Astrocyte (in vitro differentiated cells and primary cell): Measurements from ENCODE around the gene TGFBI. TPM values are rescaled to one million over a fixed set of nuclear protein-coding genes. Genes with fewer than 3 reads are reported as not detected.

Experiments
- DNase-seq: peaks from one replicate; pipeline ENCODE4 v3.0.0-alpha.2; 2010; ENCODE audit warnings: low read depth
- FAIRE-seq: peaks from 2 replicates; lab custom pipeline; 2011; peaks lifted over from hg19 to GRCh38; lab: Jason Lieb, UNC
- H2AFZ ChIP-seq: 2 replicates; pipeline ENCODE4 v1.6.0; 2012; ENCODE audit warnings: low read depth, low read length, inconsistent platforms
- H3K27ac ChIP-seq: 2 replicates; pipeline ENCODE4 v1.5.1; 2011; ENCODE audit warnings: low read depth, low read length, inconsistent platforms
- H3K27me3 ChIP-seq: 2 replicates; pipeline ENCODE4 v1.6.0; 2011; ENCODE audit warnings: low read length, inconsistent platforms; ENCODE audit not compliant: insufficient read depth
- H3K36me3 ChIP-seq: 2 replicates; pipeline ENCODE4 v1.5.1; 2011; ENCODE audit warnings: low read length, inconsistent platforms; ENCODE audit not compliant: insufficient read depth
- H3K4me1 ChIP-seq: 2 replicates; pipeline ENCODE4 v1.5.1; 2011; ENCODE audit warnings: low read length, inconsistent platforms; ENCODE audit not compliant: insufficient read depth
- H3K4me2 ChIP-seq: 2 replicates; pipeline ENCODE4 v1.6.0; 2012; ENCODE audit warnings: low read length, inconsistent platforms
- H3K4me3 ChIP-seq: 2 replicates; pipeline ENCODE4 v1.5.1; 2011; ENCODE audit warnings: low read depth, mild to moderate bottlenecking, low read length, inconsistent platforms; ENCODE audit not compliant: insufficient read depth
- H3K79me2 ChIP-seq: 2 replicates; pipeline ENCODE4 v1.6.0; 2012; ENCODE audit warnings: mild to moderate bottlenecking, low read length, inconsistent platforms; ENCODE audit not compliant: insufficient read depth
- H3K9ac ChIP-seq: 2 replicates; pipeline ENCODE4 v1.6.0; 2012; ENCODE audit warnings: mild to moderate bottlenecking, low read length, inconsistent platforms
- H3K9me3 ChIP-seq: 2 replicates; pipeline ENCODE4 v1.5.1; 2012; ENCODE audit warnings: low read depth, mild to moderate bottlenecking, low read length, inconsistent platforms; ENCODE audit not compliant: insufficient read depth
- H4K20me1 ChIP-seq: 2 replicates; pipeline ENCODE4 v1.6.0; 2012; ENCODE audit warnings: low read length, inconsistent platforms; ENCODE audit not compliant: insufficient read depth
- H3K27ac Mint-ChIP-seq: one replicate; pipeline ENCODE4 v1.8.0; 2021; ENCODE audit warnings: mild to moderate bottlenecking, mixed read lengths; ENCODE audit not compliant: unreplicated experiment
- H3K27me3 Mint-ChIP-seq: one replicate; pipeline ENCODE4 v1.8.0; 2021; ENCODE audit warnings: low read depth, mixed read lengths; ENCODE audit not compliant: unreplicated experiment
- H3K36me3 Mint-ChIP-seq: one replicate; pipeline ENCODE4 v1.8.0; 2021; ENCODE audit warnings: low read depth, mixed read lengths; ENCODE audit not compliant: unreplicated experiment
- H3K4me1 Mint-ChIP-seq: one replicate; pipeline ENCODE4 v1.8.0; 2021; ENCODE audit warnings: low read depth, mixed read lengths; ENCODE audit not compliant: unreplicated experiment
- H3K4me3 Mint-ChIP-seq: one replicate; pipeline ENCODE4 v1.8.0; 2021; ENCODE audit warnings: mild to moderate bottlenecking, moderate library complexity, mixed read lengths; ENCODE audit not compliant: unreplicated experiment
- H3K9me3 Mint-ChIP-seq: one replicate; pipeline ENCODE4 v1.8.0; 2021; ENCODE audit warnings: mild to moderate bottlenecking, mixed read lengths; ENCODE audit not compliant: unreplicated experiment
- CTCF ChIP-seq: IDR thresholded peaks from 2 replicates; pipeline ENCODE4 v1.5.1; 2011; ENCODE audit warnings: low read depth, mild to moderate bottlenecking, inconsistent platforms, low read length, moderate library complexity; ENCODE audit not compliant: insufficient read depth
- EZH2 ChIP-seq: IDR thresholded peaks from 2 replicates; pipeline ENCODE4 v1.6.1; 2012; ENCODE audit warnings: mild to moderate bottlenecking, low read length, inconsistent platforms; ENCODE audit not compliant: insufficient read depth
- total RNA-seq: library from RNA; stranded (reverse); gene quantifications from 2 replicates; pipeline ENCODE4 v1.2.1, GENCODE V29; 2021

Gene TGFBI
- total RNA-seq, 1 donor from 2014 or later, result 1,145 TPM

- Histone ChIP-seq H4K20me1 (no peaks in the 10 kb centered on the region), H3K4me1 (peaks cover 6% of the 10 kb centered on the region), H3K4me2 (peak overlapping the region; percentile 84), H3K79me2 (no peaks in the 10 kb centered on the region), H3K9me3 (no peaks in the 10 kb centered on the region), H3K27me3 (no peaks in the 10 kb centered on the region), H3K4me3 (no peak overlapping the region), H3K9ac (peak overlapping the region; percentile 78), H3K27ac (peak overlapping the region; percentile 27), H2AFZ (no peak overlapping the region), H3K36me3 (no peaks in the 10 kb centered on the region)
- Mint-ChIP-seq H3K27me3 (peaks cover 7% of the 10 kb centered on the region), H3K36me3 (no peaks in the 10 kb centered on the region), H3K27ac (no peak overlapping the region), H3K4me1 (no peaks in the 10 kb centered on the region), H3K9me3 (no peaks in the 10 kb centered on the region), H3K4me3 (no peak overlapping the region)
- no peak for TF ChIP-seq CTCF
- TF ChIP-seq EZH2, result no peak
- DNase-seq (no peak), FAIRE-seq (peak; percentile 37)
Measured at GRCh38 chr5:136081217-136081591, 52.4 kb downstream of the TGFBI start.

GRCh38 chr5:136082390-136083193 lies 53.8 kb downstream of the TGFBI start:
- no peak overlapping the region for H2AFZ ChIP-seq
- Mint-ChIP-seq H3K4me3 (no peak overlapping the region), H3K9me3 (no peaks in the 10 kb centered on the region), H3K36me3 (no peaks in the 10 kb centered on the region), H3K27ac (no peak overlapping the region), H3K4me1 (no peaks in the 10 kb centered on the region), H3K27me3 (peaks cover 7% of the 10 kb centered on the region)
- peaks cover 6% of the 10 kb centered on the region for H3K4me1 ChIP-seq
- H3K27ac ChIP-seq, result no peak overlapping the region
- no peaks in the 10 kb centered on the region for H3K27me3 ChIP-seq
- no peak for FAIRE-seq
- H3K79me2 ChIP-seq, result no peaks in the 10 kb centered on the region
- H3K36me3 ChIP-seq, result no peaks in the 10 kb centered on the region
- H3K9ac ChIP-seq, result no peak overlapping the region
- H3K9me3 ChIP-seq, result no peaks in the 10 kb centered on the region
- no peaks in the 10 kb centered on the region for H4K20me1 ChIP-seq
- DNase-seq, result no peak
- no peak overlapping the region for H3K4me2 ChIP-seq
- H3K4me3 ChIP-seq, result no peak overlapping the region
- TF ChIP-seq CTCF (peak; percentile 85), EZH2 (no peak)

- no peak for FAIRE-seq
- peaks cover 3% of the 10 kb centered on the region for H3K27me3 Mint-ChIP-seq
Measured at GRCh38 chr5:136084698-136085097, 55.9 kb downstream of the TGFBI start.

More at GRCh38 chr5:136084698-136085097, 55.9 kb downstream of the TGFBI start:
- H3K4me1 ChIP-seq, result peaks cover 12% of the 10 kb centered on the region
- H3K79me2 ChIP-seq, result no peaks in the 10 kb centered on the region
- no peaks in the 10 kb centered on the region for H4K20me1 ChIP-seq
- DNase-seq, result no peak
- no peak overlapping the region for H3K9ac ChIP-seq
- H3K27ac ChIP-seq, result no peak overlapping the region
- H3K36me3 ChIP-seq, result no peaks in the 10 kb centered on the region
- H3K9me3 ChIP-seq, result no peaks in the 10 kb centered on the region
- H3K4me1 Mint-ChIP-seq, result peaks cover 7% of the 10 kb centered on the region
- H3K27me3 ChIP-seq, result no peaks in the 10 kb centered on the region
- no peaks in the 10 kb centered on the region for H3K36me3 Mint-ChIP-seq
- no peak overlapping the region for H3K4me3 Mint-ChIP-seq
- H3K4me3 ChIP-seq, result no peak overlapping the region
- H3K4me2 ChIP-seq, result no peak overlapping the region
- H3K27ac Mint-ChIP-seq, result no peak overlapping the region
- no peak overlapping the region for H2AFZ ChIP-seq
- TF ChIP-seq CTCF, result no peak
- no peak for TF ChIP-seq EZH2
- H3K9me3 Mint-ChIP-seq, result no peaks in the 10 kb centered on the region
